Neural progenitor cell (in vitro differentiated cells): ENCODE data around the gene CGN. TPM values are rescaled to one million over a fixed set of nuclear protein-coding genes. Genes with fewer than 3 reads are reported as not detected.

Experiments used
- DNase-seq: peaks from one replicate; pipeline ENCODE4 v3.0.0-alpha.2; 2016; ENCODE audit warnings: low spot score
- H2AFZ ChIP-seq: fragments of 200-600 bp; sonication (generic); replicated peaks from 2 replicates; pipeline ENCODE4 v1.6.1; 2016; ENCODE audit warnings: antibody characterized with exemption
- H3F3A ChIP-seq: fragments of 200-600 bp; sonication (generic); 2 replicates; pipeline ENCODE4 v1.6.1; 2016; ENCODE audit warnings: antibody characterized with exemption, low read depth
- H3K27ac ChIP-seq: fragments of 200-600 bp; sonication (generic); 2 replicates; pipeline ENCODE4 v1.5.1; 2016; ENCODE audit warnings: mild to moderate bottlenecking
- H3K27me3 ChIP-seq: fragments of 200-600 bp; sonication (generic); 2 replicates; pipeline ENCODE4 v1.6.1; 2016; ENCODE audit warnings: mild to moderate bottlenecking, moderate library complexity
- H3K36me3 ChIP-seq: fragments of 200-600 bp; sonication (generic); 2 replicates; pipeline ENCODE4 v1.5.1; 2016
- H3K4me1 ChIP-seq: fragments of 200-600 bp; sonication (generic); 2 replicates; pipeline ENCODE4 v1.6.1; 2016; ENCODE audit warnings: mixed run types
- H3K4me2 ChIP-seq: fragments of 200-600 bp; sonication (generic); 2 replicates; pipeline ENCODE4 v1.6.1; 2016
- H3K4me3 ChIP-seq: fragments of 200-600 bp; sonication (generic); 2 replicates; pipeline ENCODE4 v1.5.1; 2016
- H3K79me2 ChIP-seq: fragments of 200-600 bp; sonication (generic); 2 replicates; pipeline ENCODE4 v1.6.1; 2016; ENCODE audit warnings: low read depth
- H3K9ac ChIP-seq: fragments of 200-600 bp; sonication (generic); 2 replicates; pipeline ENCODE4 v1.6.1; 2016
- H3K9me3 ChIP-seq: fragments of 200-600 bp; sonication (generic); 2 replicates; pipeline ENCODE4 v1.5.1; 2016; ENCODE audit warnings: low read depth
- H4K20me1 ChIP-seq: fragments of 200-600 bp; sonication (generic); 2 replicates; pipeline ENCODE4 v1.6.1; 2016; ENCODE audit warnings: low read depth
- H3K27ac Mint-ChIP-seq: 3 replicates; pipeline ENCODE4 v1.8.0; 2021; ENCODE audit warnings: mixed read lengths
- H3K27me3 Mint-ChIP-seq: 2 replicates; pipeline ENCODE4 v1.8.0; 2022; ENCODE audit warnings: low read depth, mild to moderate bottlenecking, inconsistent platforms, moderate library complexity, mixed read lengths; ENCODE audit not compliant: insufficient read depth
- H3K36me3 Mint-ChIP-seq: 3 replicates; pipeline ENCODE4 v1.8.0; 2021; ENCODE audit warnings: mixed read lengths
- H3K4me1 Mint-ChIP-seq: 3 replicates; pipeline ENCODE4 v1.8.0; 2021; ENCODE audit warnings: mixed read lengths
- H3K4me3 Mint-ChIP-seq: 3 replicates; pipeline ENCODE4 v1.8.0; 2021; ENCODE audit warnings: mild to moderate bottlenecking, moderate library complexity, mixed read lengths
- H3K9me3 Mint-ChIP-seq: 3 replicates; pipeline ENCODE4 v1.8.0; 2020; ENCODE audit warnings: mixed read lengths
- CTCF ChIP-seq: fragments of 200-600 bp; sonication (generic); IDR thresholded peaks from 2 replicates; pipeline ENCODE4 v1.5.1; 2017; ENCODE audit warnings: antibody characterized with exemption, mild to moderate bottlenecking
- EZH2 ChIP-seq: fragments of 200-600 bp; sonication (generic); IDR thresholded peaks from 2 replicates; pipeline ENCODE4 v1.6.1; 2017; ENCODE audit warnings: antibody characterized with exemption, mild to moderate bottlenecking, moderate library complexity
- EZH2phosphoT487 ChIP-seq: fragments of 200-600 bp; sonication (generic); IDR thresholded peaks from 2 replicates; pipeline ENCODE4 v1.6.1; 2017; ENCODE audit warnings: antibody characterized with exemption
- total RNA-seq: library from RNA; depleted of rRNA; stranded (reverse); fragments of >200 nt; gene quantifications from 2 replicates; pipeline ENCODE4 v1.2.3, GENCODE V29; 2015; ENCODE audit warnings: low replicate concordance

Gene CGN
- total RNA-seq, 1 donor from 2014 or later = 5.4 TPM

GRCh38 chr1:151568626-151569088, 57.5 kb downstream of the CGN start:
- H3K4me3 ChIP-seq = no peak overlapping the region
- H3K4me1 ChIP-seq = peaks cover 10% of the 10 kb centered on the region
- H3K4me1 Mint-ChIP-seq = peaks cover 16% of the 10 kb centered on the region
- TF ChIP-seq CTCF (no peak), EZH2 (no peak), EZH2phosphoT487 (no peak)
- H3K4me2 ChIP-seq = no peak overlapping the region
- no peaks in the 10 kb centered on the region for H3K9me3 Mint-ChIP-seq
- H3K27me3 ChIP-seq = no peaks in the 10 kb centered on the region
- H3K9me3 ChIP-seq = no peaks in the 10 kb centered on the region
- H3K36me3 Mint-ChIP-seq = peaks cover 4% of the 10 kb centered on the region
- no peak overlapping the region for H2AFZ ChIP-seq
- H3K27ac Mint-ChIP-seq = no peak overlapping the region
- DNase-seq = no peak
- H4K20me1 ChIP-seq = no peaks in the 10 kb centered on the region
- H3K27ac ChIP-seq = no peak overlapping the region
- no peak overlapping the region for H3K4me3 Mint-ChIP-seq
- H3F3A ChIP-seq = no peaks in the 10 kb centered on the region
- no peak overlapping the region for H3K9ac ChIP-seq
- no peaks in the 10 kb centered on the region for H3K79me2 ChIP-seq
- H3K27me3 Mint-ChIP-seq = peaks cover 6% of the 10 kb centered on the region
- no peaks in the 10 kb centered on the region for H3K36me3 ChIP-seq

- Mint-ChIP-seq H3K27me3 (peaks cover 6% of the 10 kb centered on the region), H3K4me3 (no peak overlapping the region), H3K36me3 (peaks cover 9% of the 10 kb centered on the region), H3K4me1 (peaks cover 6% of the 10 kb centered on the region), H3K27ac (no peak overlapping the region), H3K9me3 (no peaks in the 10 kb centered on the region)
- H3K4me2 ChIP-seq = no peak overlapping the region
- no peak overlapping the region for H3K27ac ChIP-seq
- peaks cover 1% of the 10 kb centered on the region for H3K4me1 ChIP-seq
- H3K27me3 ChIP-seq = no peaks in the 10 kb centered on the region
- no peaks in the 10 kb centered on the region for H3K9me3 ChIP-seq
- H3K9ac ChIP-seq = no peak overlapping the region
- H3K36me3 ChIP-seq = no peaks in the 10 kb centered on the region
- no peaks in the 10 kb centered on the region for H3F3A ChIP-seq
- no peak for DNase-seq
- H2AFZ ChIP-seq = no peak overlapping the region
- TF ChIP-seq CTCF = no peak
- no peak for TF ChIP-seq EZH2
- no peak for TF ChIP-seq EZH2phosphoT487
- no peaks in the 10 kb centered on the region for H4K20me1 ChIP-seq
- no peak overlapping the region for H3K4me3 ChIP-seq
- no peaks in the 10 kb centered on the region for H3K79me2 ChIP-seq
These were observed 59.6 kb downstream of the CGN start for GRCh38 chr1:151570819-151571218.

GRCh38 chr1:151574575-151575529, 63.7 kb downstream of the CGN start:
- Mint-ChIP-seq H3K36me3 (peaks cover 10% of the 10 kb centered on the region), H3K4me3 (no peak overlapping the region), H3K4me1 (no peaks in the 10 kb centered on the region), H3K9me3 (no peaks in the 10 kb centered on the region), H3K27ac (no peak overlapping the region), H3K27me3 (no peaks in the 10 kb centered on the region)
- Histone ChIP-seq H3K79me2 (no peaks in the 10 kb centered on the region), H3K4me3 (no peak overlapping the region), H3K9me3 (no peaks in the 10 kb centered on the region), H3K4me1 (no peaks in the 10 kb centered on the region), H4K20me1 (no peaks in the 10 kb centered on the region), H3K27ac (no peak overlapping the region), H3K9ac (no peak overlapping the region), H3F3A (no peaks in the 10 kb centered on the region), H3K27me3 (no peaks in the 10 kb centered on the region), H3K4me2 (no peak overlapping the region), H3K36me3 (no peaks in the 10 kb centered on the region), H2AFZ (no peak overlapping the region)
- TF ChIP-seq EZH2phosphoT487 (no peak), EZH2 (no peak), CTCF (no peak)
- no peak for DNase-seq
